Thoracic aorta (tissue), 2 donors: ENCODE data around the gene GBP4. TPM values are rescaled to one million over a fixed set of nuclear protein-coding genes. Genes with fewer than 3 reads are reported as not detected.

Experiments used
- ATAC-seq: fragments of 150-250 bp; one replicate; pipeline ENCODE4 v1.8.0; 2017; ENCODE audit warnings: low read depth; ENCODE audit not compliant: insufficient number of reproducible peaks, low FRiP score
- DNase-seq: peaks from one replicate; pipeline ENCODE4 v3.0.0-alpha.2; 2020; ENCODE audit warnings: low spot score
- H3K27ac ChIP-seq, 2 donors: fragments of 200-600 bp; sonication (generic); 1 replicate in 1 of 2; 2 replicates in 1 of 2; pipeline ENCODE4 v1.5.1; 2016; ENCODE audit warnings: mild to moderate bottlenecking in 2 of 2, moderate library complexity in 2 of 2
- H3K27me3 ChIP-seq: fragments of 200-600 bp; sonication (generic); replicated peaks from 2 replicates; pipeline ENCODE4 v1.6.0; 2016; ENCODE audit warnings: mild to moderate bottlenecking; ENCODE audit not compliant: insufficient read depth
- H3K36me3 ChIP-seq: fragments of 200-600 bp; sonication (generic); one replicate; pipeline ENCODE4 v1.5.1; 2016
- H3K4me1 ChIP-seq, 2 donors: fragments of 200-600 bp; sonication (generic); 1 replicate in 1 of 2; 2 replicates in 1 of 2; pipeline versions ENCODE4 v1.5.1 to v1.6.0; 2016; ENCODE audit warnings: low read depth in 2 of 2, mild to moderate bottlenecking in 1 of 2; ENCODE audit not compliant: control insufficient read depth in 1 of 2
- H3K4me3 ChIP-seq: fragments of 200-600 bp; sonication (generic); 2 replicates; pipeline ENCODE4 v1.5.1; 2016; ENCODE audit warnings: mild to moderate bottlenecking
- H3K9me3 ChIP-seq: fragments of 200-600 bp; sonication (generic); 2 replicates; pipeline ENCODE4 v1.5.1; 2016
- CTCF ChIP-seq: fragments of 200-600 bp; sonication (generic); IDR thresholded peaks from one replicate; pipeline ENCODE4 v1.5.1; 2019; ENCODE audit warnings: antibody characterized with exemption
- total RNA-seq, 2 donors: library from RNA; depleted of rRNA; stranded (reverse); fragments of >200 nt; gene quantifications; one replicate each; pipeline versions ENCODE4 v1.1.0 to v1.2.3, GENCODE V29; 2016

The GBP4 gene
- total RNA-seq, 2 donors from 2014 or later: 5.8 to 20.2 TPM

- H3K27me3 ChIP-seq: no peaks in the 10 kb centered on the region
- TF ChIP-seq CTCF: no peak
- ATAC-seq: no peak
- H3K4me1 ChIP-seq: no peaks in the 10 kb centered on the region
- no peak overlapping the region for H3K27ac ChIP-seq
- no peaks in the 10 kb centered on the region for H3K36me3 ChIP-seq
- no peaks in the 10 kb centered on the region for H3K9me3 ChIP-seq
- no peak overlapping the region for H3K4me3 ChIP-seq
- no peak for DNase-seq
Measured at GRCh38 chr1:89171067-89171438, 27.7 kb downstream of the GBP4 start.

- no peak overlapping the region for H3K4me3 ChIP-seq
- no peaks in the 10 kb centered on the region for H3K36me3 ChIP-seq
- no peaks in the 10 kb centered on the region for H3K9me3 ChIP-seq
- ATAC-seq: no peak
- H3K4me1 ChIP-seq: no peaks in the 10 kb centered on the region
- no peak for DNase-seq
- H3K27me3 ChIP-seq: no peaks in the 10 kb centered on the region
- no peak for TF ChIP-seq CTCF
- no peak overlapping the region for H3K27ac ChIP-seq
Measured at GRCh38 chr1:89170170-89171066, 28.3 kb downstream of the GBP4 start.

GRCh38 chr1:89169166-89169565 is 29.6 kb downstream of the GBP4 start:
- no peak for TF ChIP-seq CTCF
- DNase-seq: no peak
- no peaks in the 10 kb centered on the region for H3K36me3 ChIP-seq
- no peak overlapping the region for H3K27ac ChIP-seq
- no peaks in the 10 kb centered on the region for H3K4me1 ChIP-seq
- H3K4me3 ChIP-seq: no peak overlapping the region
- ATAC-seq: no peak
- no peaks in the 10 kb centered on the region for H3K9me3 ChIP-seq
- no peaks in the 10 kb centered on the region for H3K27me3 ChIP-seq

GRCh38 chr1:89167590-89168230 is 31.0 kb downstream of the GBP4 start:
- DNase-seq (no peak), ATAC-seq (no peak)
- H3K27ac ChIP-seq: no peak overlapping the region
- H3K4me3 ChIP-seq: no peak overlapping the region
- H3K4me1 ChIP-seq: no peaks in the 10 kb centered on the region
- H3K27me3 ChIP-seq: no peaks in the 10 kb centered on the region
- no peaks in the 10 kb centered on the region for H3K36me3 ChIP-seq
- no peaks in the 10 kb centered on the region for H3K9me3 ChIP-seq
- no peak for TF ChIP-seq CTCF

GRCh38 chr1:89166705-89167104 is 32.0 kb downstream of the GBP4 start:
- TF ChIP-seq CTCF: no peak
- H3K9me3 ChIP-seq: no peaks in the 10 kb centered on the region
- H3K27me3 ChIP-seq: no peaks in the 10 kb centered on the region
- DNase-seq (no peak), ATAC-seq (no peak)
- H3K27ac ChIP-seq: no peak overlapping the region
- no peaks in the 10 kb centered on the region for H3K4me1 ChIP-seq
- no peak overlapping the region for H3K4me3 ChIP-seq
- H3K36me3 ChIP-seq: no peaks in the 10 kb centered on the region
